Small intestine (tissue), 7 donors: ENCODE results near the gene C17orf114.

Experiments
- DNase-seq, 2 donors: peaks; one replicate each; pipeline versions ENCODE4 v3.0.0 to v3.0.0-alpha.2; 2013
- FAIRE-seq: peaks from 2 replicates; lab custom pipeline; 2012; peaks lifted over from hg19 to GRCh38; lab: Jason Lieb, UNC
- H3K27ac ChIP-seq, 3 donors: one replicate each; pipeline ENCODE4 v1.5.1; 2013; ENCODE audit warnings: low read length in 2 of 3, mild to moderate bottlenecking in 2 of 3, control low read depth in 1 of 3, inconsistent platforms in 1 of 3, low read depth in 1 of 3, moderate library complexity in 1 of 3
- H3K27me3 ChIP-seq, 3 donors: one replicate each; pipeline ENCODE4 v1.6.1; 2013; ENCODE audit warnings: low read length in 3 of 3, inconsistent platforms in 1 of 3; ENCODE audit not compliant: control insufficient read depth in 3 of 3, insufficient read depth in 3 of 3
- H3K36me3 ChIP-seq, 3 donors: one replicate each; pipeline ENCODE4 v1.6.1; 2013; ENCODE audit warnings: low read length in 3 of 3, inconsistent platforms in 1 of 3, low read depth in 1 of 3, mild to moderate bottlenecking in 1 of 3, moderate library complexity in 1 of 3; ENCODE audit not compliant: control insufficient read depth in 3 of 3, insufficient read depth in 2 of 3
- H3K4me1 ChIP-seq, 3 donors: one replicate each; pipeline ENCODE4 v1.6.1; 2013; ENCODE audit warnings: low read length in 2 of 3, inconsistent platforms in 1 of 3, low read depth in 1 of 3, mild to moderate bottlenecking in 1 of 3, moderate library complexity in 1 of 3; ENCODE audit not compliant: control insufficient read depth in 3 of 3, insufficient read depth in 2 of 3
- H3K4me3 ChIP-seq, 3 donors: one replicate each; pipeline ENCODE4 v1.5.1; 2013; ENCODE audit warnings: low read length in 3 of 3, control low read depth in 1 of 3, inconsistent platforms in 1 of 3, low read depth in 1 of 3, mild to moderate bottlenecking in 1 of 3, moderate library complexity in 1 of 3
- H3K9me3 ChIP-seq, 2 donors: one replicate each; pipeline ENCODE4 v1.6.1; 2013; ENCODE audit warnings: low read depth in 1 of 2, low read length in 1 of 2; ENCODE audit not compliant: control insufficient read depth in 2 of 2, insufficient read depth in 1 of 2
- WGBS, 3 donors: extraction: QIAGEN DNeasy Blood & Tissue Kit; methylation state at CpG; one replicate each; pipeline ENCODE4 v1.1.7; 2013; 5-methylcytosine and 5-hydroxymethylcytosine counted together
- donor health status: healthy with polysubstance abuse.
- donor health status: control.
- donor health status: control.
- donor health status: Bipolar disorder and iron deficiency.
- donor health status: healthy.

Gene C17orf114

DNA sequence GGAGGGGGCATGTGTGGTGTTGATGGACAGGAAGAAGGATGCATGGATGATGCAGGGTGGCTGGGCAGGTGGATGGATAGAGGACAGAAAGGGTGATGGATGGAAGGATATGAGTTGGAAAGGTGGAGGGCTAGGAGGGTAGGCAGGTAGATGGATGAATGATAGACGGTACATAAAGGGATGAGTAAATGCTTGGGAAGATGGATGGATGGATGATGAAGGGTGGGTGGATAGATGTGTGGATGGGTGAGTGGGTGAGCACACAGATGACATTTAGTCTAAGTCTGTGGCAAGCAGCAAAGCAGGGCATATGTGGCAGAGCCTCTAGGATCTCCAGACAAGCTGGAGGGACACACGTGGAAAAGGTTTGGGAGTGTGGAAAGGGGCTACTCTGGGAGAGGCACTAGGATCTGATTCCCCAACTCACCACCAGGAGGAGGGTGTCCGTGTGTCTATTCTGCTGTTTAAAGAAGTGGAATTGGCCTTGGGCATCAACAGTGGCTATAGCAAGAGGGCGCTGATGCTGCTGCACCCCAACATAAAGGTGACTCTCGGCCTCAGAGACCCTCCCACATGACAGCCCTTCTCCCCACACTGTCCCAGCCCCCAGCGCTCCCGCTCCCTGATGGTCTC, 13.0 kb upstream of the C17orf114 start:
- no peak overlapping the region for H3K27ac ChIP-seq
- peaks cover 0 to 62% (median 4%) of the 10 kb centered on the region in 3 donors for H3K36me3 ChIP-seq
- no peaks in the 10 kb centered on the region for H3K4me1 ChIP-seq
- 76 to 80% (median 77%) methylated on average over 6 to 7 of the region's 7 CpGs for WGBS, 3 donors
- H3K27me3 ChIP-seq, result no peaks in the 10 kb centered on the region
- no peaks in the 10 kb centered on the region for H3K9me3 ChIP-seq
- FAIRE-seq (no peak), DNase-seq (no peak)
- no peak overlapping the region for H3K4me3 ChIP-seq

DNA sequence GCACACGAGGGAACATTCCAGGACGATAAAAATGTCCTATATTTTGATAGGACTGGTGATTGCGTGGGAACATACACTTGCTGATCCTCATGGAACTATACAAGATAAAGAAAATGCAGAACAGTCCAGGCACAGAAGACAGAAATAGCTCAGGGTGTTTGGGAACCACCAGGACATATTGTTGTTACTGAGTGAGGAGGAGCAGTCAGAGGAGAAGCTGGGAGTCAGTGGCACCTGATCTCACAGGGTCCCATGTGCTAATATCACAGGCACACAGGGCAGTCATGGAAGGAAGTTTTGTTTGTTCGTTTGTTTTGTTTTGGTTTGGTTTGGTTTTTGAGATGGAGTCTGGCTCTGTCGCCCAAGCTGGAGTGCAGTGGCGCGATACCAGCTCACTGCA, 10.6 kb upstream of the C17orf114 start:
- Histone ChIP-seq H3K9me3 (no peaks in the 10 kb centered on the region), H3K4me3 (no peak overlapping the region), H3K27me3 (no peaks in the 10 kb centered on the region), H3K36me3 (peaks cover 0 to 54% (median 4%) of the 10 kb centered on the region in 3 donors), H3K27ac (no peak overlapping the region), H3K4me1 (peaks cover 0 to 5% (median 0%) of the 10 kb centered on the region in 3 donors)
- FAIRE-seq, result no peak
- 89 to 92% (median 90%) methylated on average over 7 of the region's 7 CpGs for WGBS, 3 donors
- no peak for DNase-seq

DNA sequence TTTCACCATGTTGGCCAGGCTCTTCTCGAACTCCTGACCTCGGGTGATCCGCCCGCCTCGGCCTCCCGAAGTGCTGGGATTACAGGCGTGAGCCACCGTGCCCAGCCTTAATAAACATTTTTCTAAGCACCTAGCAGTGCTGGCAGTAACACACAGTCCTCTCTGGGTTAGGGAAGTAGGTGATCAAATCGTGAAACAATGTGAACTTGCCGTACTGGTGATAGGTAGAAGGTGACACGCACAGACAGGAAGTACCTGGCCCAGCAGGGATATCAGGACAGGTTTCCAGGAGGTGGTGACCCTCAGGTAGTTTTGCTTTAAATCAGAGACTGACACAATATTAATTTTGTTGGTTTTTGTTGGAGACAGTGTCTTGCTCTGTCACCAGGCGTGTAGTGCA, 9.3 kb upstream of the C17orf114 start:
- FAIRE-seq, result no peak
- H3K27me3 ChIP-seq, result no peaks in the 10 kb centered on the region
- 87 to 94% (median 91%) methylated on average over 12 of the region's 12 CpGs for WGBS, 3 donors
- no peaks in the 10 kb centered on the region for H3K9me3 ChIP-seq
- no peak for DNase-seq
- no peak overlapping the region for H3K27ac ChIP-seq
- peaks cover 0 to 7% (median 0%) of the 10 kb centered on the region in 3 donors for H3K4me1 ChIP-seq
- peaks cover 0 to 44% (median 2%) of the 10 kb centered on the region in 3 donors for H3K36me3 ChIP-seq
- H3K4me3 ChIP-seq, result no peak overlapping the region

DNA sequence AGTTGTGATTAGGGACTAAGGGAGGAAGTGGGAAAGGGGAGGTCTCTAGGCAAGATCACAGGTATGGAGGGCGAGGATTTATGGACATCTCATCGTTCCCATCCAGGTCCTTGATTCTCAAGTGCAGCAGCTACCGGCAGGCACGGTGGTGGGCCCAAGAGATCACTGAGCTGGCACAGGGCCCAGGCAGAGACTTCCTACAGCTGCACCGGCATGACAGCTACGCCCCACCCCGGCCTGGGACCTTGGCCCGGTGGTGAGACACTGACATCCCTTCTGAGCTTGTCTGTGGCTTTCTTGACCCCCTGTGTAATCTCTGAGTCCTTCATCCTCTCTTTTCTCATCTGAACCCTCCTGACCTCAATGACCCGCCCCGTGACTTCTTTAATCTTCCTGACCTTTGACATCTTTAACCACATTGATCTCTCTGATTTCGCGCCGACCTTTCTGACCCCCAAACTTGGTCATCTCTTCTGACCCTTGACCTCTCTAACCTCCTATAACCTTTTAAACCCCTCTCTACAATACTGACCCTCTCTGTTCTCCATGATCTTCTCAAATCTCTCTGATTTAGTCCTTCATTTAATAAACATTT, 8.7 kb upstream of the C17orf114 start:
- DNase-seq (peak in 1 of 2 donors; percentile 20), FAIRE-seq (no peak)
- Histone ChIP-seq H3K36me3 (peaks cover 0 to 37% (median 0%) of the 10 kb centered on the region in 3 donors), H3K9me3 (no peaks in the 10 kb centered on the region), H3K27ac (no peak overlapping the region), H3K4me1 (peaks cover 0 to 10% (median 0%) of the 10 kb centered on the region in 3 donors), H3K4me3 (no peak overlapping the region), H3K27me3 (no peaks in the 10 kb centered on the region)
- 28 to 56% (median 48%) methylated on average over 12 to 13 of the region's 13 CpGs for WGBS, 3 donors

DNA sequence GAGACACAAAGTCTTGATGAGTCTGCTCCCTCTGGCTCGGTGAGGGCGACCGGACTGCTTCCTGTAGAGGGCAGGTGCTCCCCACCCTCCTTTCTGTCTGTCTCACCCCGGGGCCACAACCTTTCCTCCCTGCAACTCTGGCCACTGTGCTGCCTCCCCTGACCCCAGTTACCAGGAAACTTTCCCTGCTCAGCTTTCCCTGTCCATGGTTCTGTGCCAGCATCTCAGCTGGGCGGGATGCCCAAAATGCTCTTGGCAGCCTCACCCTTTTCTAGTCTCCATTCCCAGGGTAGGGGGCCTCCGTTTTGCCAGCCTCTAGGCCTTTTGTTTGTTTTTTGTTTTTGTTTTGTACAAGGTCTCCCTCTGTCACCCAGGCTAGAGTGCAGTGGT, 6.2 kb upstream of the C17orf114 start:
- Histone ChIP-seq H3K4me3 (no peak overlapping the region), H3K9me3 (no peaks in the 10 kb centered on the region), H3K27me3 (no peaks in the 10 kb centered on the region), H3K36me3 (peaks cover 0 to 22% (median 0%) of the 10 kb centered on the region in 3 donors), H3K27ac (no peak overlapping the region), H3K4me1 (peaks cover 0 to 10% (median 0%) of the 10 kb centered on the region in 3 donors)
- WGBS, 3 donors, result 55 to 63% (median 61%) methylated on average over 6 of the region's 6 CpGs
- FAIRE-seq, result no peak
- no peak for DNase-seq

DNA sequence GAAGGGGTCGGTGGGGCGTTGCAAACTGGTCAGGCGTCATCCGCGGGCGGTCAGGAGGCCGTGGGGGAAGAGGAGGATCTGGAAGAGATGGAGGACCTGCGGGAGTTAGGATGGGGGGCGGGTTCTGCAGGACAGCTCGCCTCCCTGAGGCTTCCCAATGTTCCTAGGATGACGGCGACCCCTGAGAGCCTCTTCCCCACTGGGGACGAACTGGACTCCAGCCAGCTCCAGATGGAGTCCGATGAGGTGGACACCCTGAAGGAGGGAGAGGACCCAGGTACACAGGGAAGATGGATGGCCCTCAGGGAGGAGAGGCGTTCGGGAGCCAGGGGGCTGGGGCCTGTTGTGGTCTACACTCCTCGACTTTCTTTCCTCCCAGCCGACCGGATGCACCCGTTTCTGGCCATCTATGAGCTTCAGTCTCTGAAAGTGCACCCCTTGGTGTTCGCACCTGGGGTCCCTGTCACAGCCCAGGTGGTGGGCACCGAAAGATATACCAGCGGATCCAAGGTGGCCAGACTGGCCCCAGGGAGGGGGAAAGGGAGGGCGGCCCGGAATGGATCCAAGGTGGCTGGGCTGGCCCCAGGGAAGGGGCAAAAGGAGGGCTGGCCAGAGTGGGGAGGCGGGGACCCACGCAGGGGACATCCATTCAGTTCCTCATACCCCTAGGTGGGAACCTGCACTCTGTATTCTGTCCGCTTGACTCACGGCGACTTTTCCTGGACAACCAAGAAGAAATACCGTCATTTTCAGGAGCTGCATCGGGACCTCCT, 5.7 kb upstream of the C17orf114 start:
- FAIRE-seq, result no peak
- no peaks in the 10 kb centered on the region for H3K9me3 ChIP-seq
- H3K36me3 ChIP-seq, result peaks cover 0 to 22% (median 0%) of the 10 kb centered on the region in 3 donors
- peak overlapping the region; percentile 60 to 95 (median 69) for H3K4me3 ChIP-seq
- H3K27ac ChIP-seq, result no peak overlapping the region
- DNase-seq, result peak in 1 of 2 donors; percentile 18
- 35 to 40% (median 36%) methylated on average over 31 to 32 of the region's 32 CpGs for WGBS, 3 donors
- no peaks in the 10 kb centered on the region for H3K27me3 ChIP-seq
- peaks cover 0 to 10% (median 0%) of the 10 kb centered on the region in 3 donors for H3K4me1 ChIP-seq

DNA sequence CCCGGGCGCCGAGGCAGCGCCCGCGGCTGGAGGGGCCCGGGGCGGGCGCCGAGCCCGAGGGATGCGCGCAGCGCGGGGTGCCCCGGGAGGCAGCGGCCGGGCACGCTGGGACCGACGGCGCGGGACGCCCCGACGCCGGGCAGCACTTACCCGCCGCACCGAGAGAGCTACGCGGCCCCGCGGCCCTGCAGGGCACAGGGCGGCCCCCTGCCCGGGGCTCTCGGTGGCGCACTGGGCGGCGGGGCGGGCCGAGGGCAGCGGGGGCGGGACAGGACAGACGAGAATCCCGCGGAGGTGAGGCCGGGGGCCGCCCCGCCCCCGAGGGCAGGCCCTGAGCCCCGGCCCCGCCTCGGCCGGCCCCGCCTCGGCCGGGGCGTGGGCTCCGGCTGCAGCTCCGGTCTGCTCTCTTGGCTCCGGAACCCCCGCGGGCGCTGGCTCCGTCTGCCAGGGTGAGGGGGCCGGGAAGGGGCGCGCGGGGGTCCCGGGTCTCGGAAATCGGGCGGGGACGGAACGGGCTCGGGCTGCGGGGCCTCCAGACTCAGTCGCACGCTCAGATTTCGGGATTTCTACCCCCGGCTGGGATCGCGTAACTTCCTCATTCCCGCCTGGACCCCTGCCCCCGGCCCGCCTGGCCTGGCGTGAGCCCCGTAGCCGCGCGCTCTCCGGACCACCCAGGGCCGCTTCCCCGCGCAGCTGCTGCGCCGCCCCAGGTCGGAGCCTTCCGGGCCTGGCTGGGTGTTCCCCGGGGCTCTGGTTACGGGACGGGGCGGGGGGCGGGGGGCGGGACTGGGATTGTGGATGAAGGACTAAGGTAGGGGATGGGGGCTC, 4.9 kb upstream of the C17orf114 start, which contains the start of gene PLD2:
TSS of gene PLD2 (plus strand) at position 376 of the 828 bp plus-strand sequence. CDS start 621 bp downstream, outside the sequence.
- DNase-seq (peak; percentile 89 to 94), FAIRE-seq (no peak)
- Histone ChIP-seq H3K4me1 (peaks cover 0 to 10% (median 0%) of the 10 kb centered on the region in 3 donors), H3K27me3 (no peaks in the 10 kb centered on the region), H3K4me3 (peak within 1 kb of the TSS; percentile 60 to 95 (median 69)), H3K27ac (peak within 1 kb of the TSS in 2 of 3 donors; percentile 8 to 53), H3K36me3 (peaks cover 0 to 21% (median 0%) of the 10 kb centered on the region in 3 donors), H3K9me3 (no peaks in the 10 kb centered on the region)
- WGBS, 3 donors, result 0 to 1% (median 1%) methylated on average over 44 to 106 of the region's 106 CpGs
